A673 (cell line): ENCODE data around the gene RPUSD2. TPM values are rescaled to one million over a fixed set of nuclear protein-coding genes. Genes with fewer than 3 reads are reported as not detected.

ENCODE experiments used
- BruUV-seq: library from RNA; stranded (reverse); fragments of 400-500 nt; replicated peaks from 2 replicates; lab custom pipeline; 2021; lab: Mats Ljungman, UMichigan
- CTCF ChIA-PET: fragments of 300-600 bp; sonication (Branson Sonifier 250); formaldehyde crosslinking; loops from one replicate; lab custom pipeline; 2022; ENCODE audit warnings: antibody characterized with exemption; lab: Charles Lee
- POLR2A ChIA-PET: fragments of 300-600 bp; sonication (Branson Sonifier 250); formaldehyde crosslinking; loops from one replicate; lab custom pipeline; 2022; ENCODE audit warnings: antibody characterized with exemption; ENCODE audit not compliant: low non-redundant PET; lab: Charles Lee
- DNase-seq: peaks from one replicate; pipeline ENCODE4 v3.0.0-alpha.2; 2015; ENCODE audit warnings: low spot score
- H3K27ac ChIP-seq: fragments of 200-600 bp; sonication (generic); 2 replicates; pipeline ENCODE4 v1.5.1; 2016; ENCODE audit warnings: mixed run types, low read depth, mild to moderate bottlenecking, mixed read lengths, antibody characterized with exemption, low read length; ENCODE audit not compliant: poor library complexity, severe bottlenecking
- H3K27me3 ChIP-seq: fragments of 200-600 bp; sonication (generic); replicated peaks from 2 replicates; pipeline ENCODE4 v1.6.1; 2017; ENCODE audit warnings: mixed run types, low read depth, mild to moderate bottlenecking, mixed read lengths, antibody characterized with exemption, low read length; ENCODE audit not compliant: insufficient read depth, poor library complexity
- H3K36me3 ChIP-seq: fragments of 200-600 bp; sonication (generic); 2 replicates; pipeline ENCODE4 v1.6.1; 2016; ENCODE audit warnings: mixed run types, mild to moderate bottlenecking, mixed read lengths, antibody characterized with exemption, low read length; ENCODE audit not compliant: insufficient read depth, poor library complexity, severe bottlenecking
- H3K4me1 ChIP-seq: fragments of 200-600 bp; sonication (generic); 2 replicates; pipeline ENCODE4 v1.6.1; 2017; ENCODE audit warnings: mixed run types, mild to moderate bottlenecking, mixed read lengths, antibody characterized with exemption, low read length; ENCODE audit not compliant: insufficient read depth, poor library complexity, severe bottlenecking
- H3K4me3 ChIP-seq: fragments of 200-600 bp; sonication (generic); 2 replicates; pipeline ENCODE4 v1.5.1; 2016; ENCODE audit warnings: low read depth, mixed run types, mild to moderate bottlenecking, mixed read lengths, low read length; ENCODE audit not compliant: poor library complexity, severe bottlenecking
- H3K9me3 ChIP-seq: fragments of 200-600 bp; sonication (generic); 2 replicates; pipeline ENCODE4 v1.6.1; 2016; ENCODE audit warnings: mixed run types, low read depth, mild to moderate bottlenecking, mixed read lengths, antibody characterized with exemption, low read length; ENCODE audit not compliant: poor library complexity, severe bottlenecking
- CTCF ChIP-seq: fragments of 300-800, 200-600 bp; sonication (generic); conservative IDR thresholded peaks from 2 replicates; pipeline ENCODE4 v1.5.1; 2017; ENCODE audit warnings: low read depth, mild to moderate bottlenecking, antibody characterized with exemption, low read length, moderate library complexity, mixed read lengths
- EZH2 ChIP-seq: fragments of 200-600 bp; sonication (generic); IDR thresholded peaks from 2 replicates; pipeline ENCODE4 v1.6.1; 2017; ENCODE audit warnings: borderline replicate concordance, low read depth, mild to moderate bottlenecking, mixed read lengths, antibody characterized with exemption, low read length; ENCODE audit not compliant: poor library complexity, severe bottlenecking
- intact Hi-C: fragments of 100-400 bp; cut with micrococcal nuclease; formaldehyde crosslinking; loops from one replicate; pipeline ENCODE4 v1.10.0; 2022; ENCODE audit not compliant: unreplicated experiment
- total RNA-seq: library from RNA; stranded (reverse); gene quantifications from 2 replicates; pipeline ENCODE4 v1.2.3, GENCODE V29; 2021

The RPUSD2 gene
- total RNA-seq, 1 experiment from 2014 or later: 18.1 TPM

- Histone ChIP-seq H3K9me3 (no peaks in the 10 kb centered on the region), H3K27ac (no peak overlapping the region), H3K27me3 (no peaks in the 10 kb centered on the region), H3K36me3 (no peaks in the 10 kb centered on the region), H3K4me3 (no peak overlapping the region), H3K4me1 (peaks cover 3% of the 10 kb centered on the region)
- ChIA-PET CTCF (no interaction called here), POLR2A (interaction anchor here (0.7 kb wide), 1 partner anchor 26 kb away, joined by 5 read pairs; no protein-coding TSS in a partner anchor)
- TF ChIP-seq CTCF (no peak), EZH2 (no peak)
- intact Hi-C loops: no loop called here
- DNase-seq: no peak
- BruUV-seq: no TSS peak
Measured at GRCh38 chr15:40598126-40598525, 29.0 kb downstream of the RPUSD2 start.

- no peaks in the 10 kb centered on the region for H3K36me3 ChIP-seq
- no peaks in the 10 kb centered on the region for H3K9me3 ChIP-seq
- no peak for DNase-seq
- H3K27ac ChIP-seq: no peak overlapping the region
- TF ChIP-seq CTCF: no peak
- TF ChIP-seq EZH2: no peak
- no TSS peak for BruUV-seq
- H3K27me3 ChIP-seq: no peaks in the 10 kb centered on the region
- intact Hi-C loops: no loop called here
- ChIA-PET CTCF (no interaction called here), POLR2A (interaction anchor here (0.7 kb wide), 1 partner anchor 26 kb away, joined by 5 read pairs; no protein-coding TSS in a partner anchor)
- no peak overlapping the region for H3K4me3 ChIP-seq
- peaks cover 3% of the 10 kb centered on the region for H3K4me1 ChIP-seq
Measured at GRCh38 chr15:40598672-40599071, 29.6 kb downstream of the RPUSD2 start.

GRCh38 chr15:40600956-40601355 is 31.9 kb downstream of the RPUSD2 start:
- ChIA-PET CTCF (no interaction called here), POLR2A (no interaction called here)
- H3K27me3 ChIP-seq: no peaks in the 10 kb centered on the region
- H3K9me3 ChIP-seq: no peaks in the 10 kb centered on the region
- H3K4me3 ChIP-seq: no peak overlapping the region
- BruUV-seq: no TSS peak
- no peak overlapping the region for H3K27ac ChIP-seq
- intact Hi-C loops: no loop called here
- H3K36me3 ChIP-seq: no peaks in the 10 kb centered on the region
- H3K4me1 ChIP-seq: peaks cover 3% of the 10 kb centered on the region
- TF ChIP-seq EZH2: no peak
- TF ChIP-seq CTCF: no peak
- no peak for DNase-seq
